Right lobe of liver (tissue), 4 donors: ENCODE data around the gene CD226.
"Not testable (repeated sequence)": the region's sequence is repeated elsewhere in the genome, so short reads cannot be mapped to it uniquely, and the experiment has no call there.

ENCODE experiments used
- POLR2A ChIP-seq: fragments of 450-650 bp; IDR thresholded peaks from one replicate; pipeline ENCODE4 v1.6.1; 2017; ENCODE audit warnings: antibody characterized with exemption, mild to moderate bottlenecking
- TF ChIP-seq, protein P1 (sequence below), 4 donors: fragments of 200-600 bp in 3 of 4; fragments of 450-650 bp in 1 of 4; IDR thresholded peaks; one replicate each; pipeline versions ENCODE4 v1.5.1 to v1.8.0; 2016 to 2022; ENCODE audit warnings: antibody characterized with exemption in 4 of 4, mild to moderate bottlenecking in 2 of 4
- donor health status: DM: no; HTN: no; CAD: no.
- donor health status: DM: no; HTN: no; CAD: no.
- donor health status: DM: no; HTN: yes; CAD: no.

DNA sequence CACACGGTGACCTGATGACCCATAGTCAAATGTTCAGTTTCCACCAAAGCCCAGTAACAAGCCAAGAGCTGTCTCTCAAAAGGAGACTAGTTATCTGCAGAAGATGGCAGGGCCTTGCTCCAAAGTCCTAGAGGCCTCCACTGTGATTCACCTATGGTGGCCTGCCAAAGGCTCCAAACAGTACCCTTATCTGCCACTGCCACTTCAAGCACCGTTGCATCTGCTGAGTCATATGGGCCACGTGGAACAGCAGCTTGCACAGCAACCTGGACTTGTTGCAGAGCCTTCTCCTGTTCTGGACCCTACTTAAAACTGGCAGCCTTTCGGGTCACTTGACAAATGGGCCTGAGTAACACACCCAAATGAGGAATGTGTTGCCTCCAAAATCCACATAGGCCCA, 27.6 kb upstream of the CD226 start:
- TF ChIP-seq, protein P1, sequence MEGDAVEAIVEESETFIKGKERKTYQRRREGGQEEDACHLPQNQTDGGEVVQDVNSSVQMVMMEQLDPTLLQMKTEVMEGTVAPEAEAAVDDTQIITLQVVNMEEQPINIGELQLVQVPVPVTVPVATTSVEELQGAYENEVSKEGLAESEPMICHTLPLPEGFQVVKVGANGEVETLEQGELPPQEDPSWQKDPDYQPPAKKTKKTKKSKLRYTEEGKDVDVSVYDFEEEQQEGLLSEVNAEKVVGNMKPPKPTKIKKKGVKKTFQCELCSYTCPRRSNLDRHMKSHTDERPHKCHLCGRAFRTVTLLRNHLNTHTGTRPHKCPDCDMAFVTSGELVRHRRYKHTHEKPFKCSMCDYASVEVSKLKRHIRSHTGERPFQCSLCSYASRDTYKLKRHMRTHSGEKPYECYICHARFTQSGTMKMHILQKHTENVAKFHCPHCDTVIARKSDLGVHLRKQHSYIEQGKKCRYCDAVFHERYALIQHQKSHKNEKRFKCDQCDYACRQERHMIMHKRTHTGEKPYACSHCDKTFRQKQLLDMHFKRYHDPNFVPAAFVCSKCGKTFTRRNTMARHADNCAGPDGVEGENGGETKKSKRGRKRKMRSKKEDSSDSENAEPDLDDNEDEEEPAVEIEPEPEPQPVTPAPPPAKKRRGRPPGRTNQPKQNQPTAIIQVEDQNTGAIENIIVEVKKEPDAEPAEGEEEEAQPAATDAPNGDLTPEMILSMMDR (IDR thresholded peaks at IDR 0.05) = not testable (repeated sequence)
- not testable (repeated sequence) for TF ChIP-seq POLR2A
